Activated CD4-positive, alpha-beta T cell treated with anti-CD3 and anti-CD28 coated beads, Interleukin-2, amount 10 ng/mL, durations not matched to agents 7 days and 5 days (primary cell): ENCODE data around the gene LILRB2. TPM values are rescaled to one million over a fixed set of nuclear protein-coding genes. Genes with fewer than 3 reads are reported as not detected.
"Not testable (repeated sequence)": the region's sequence is repeated elsewhere in the genome, so short reads cannot be mapped to it uniquely, and the experiment has no call there.

Experiments
- CTCF ChIA-PET: fragments of 350-600 bp; sonication (Branson Sonifier 250); formaldehyde crosslinking; loops from one replicate; lab custom pipeline; 2021; ENCODE audit warnings: antibody characterized with exemption; lab: Charles Lee
- POLR2A ChIA-PET: fragments of 350-600 bp; sonication (Branson Sonifier 250); formaldehyde crosslinking; loops from one replicate; lab custom pipeline; 2021; ENCODE audit warnings: antibody characterized with exemption; lab: Charles Lee
- DNase-seq: peaks from one replicate; pipeline ENCODE4 v3.0.0-alpha.2; 2020
- H3K27ac Mint-ChIP-seq: one replicate; pipeline ENCODE4 v1.8.0; 2021; ENCODE audit warnings: mild to moderate bottlenecking, moderate library complexity, mixed read lengths
- H3K27me3 Mint-ChIP-seq: one replicate; pipeline ENCODE4 v1.8.0; 2021; ENCODE audit warnings: mixed read lengths
- H3K36me3 Mint-ChIP-seq: one replicate; pipeline ENCODE4 v1.8.0; 2021; ENCODE audit warnings: low read depth, mixed read lengths
- H3K4me1 Mint-ChIP-seq: one replicate; pipeline ENCODE4 v1.8.0; 2021; ENCODE audit warnings: mixed read lengths
- H3K4me3 Mint-ChIP-seq: one replicate; pipeline ENCODE4 v1.8.0; 2021; ENCODE audit warnings: mild to moderate bottlenecking, moderate library complexity, mixed read lengths
- H3K9me3 Mint-ChIP-seq: one replicate; pipeline ENCODE4 v1.8.0; 2021; ENCODE audit warnings: mixed read lengths
- total RNA-seq, 2 experiments: library from RNA; stranded (reverse); gene quantifications; one replicate each; pipeline ENCODE4 v1.2.3, GENCODE V29; 2021

LILRB2 gene
- total RNA-seq, 2 experiments from 2014 or later = not detected

DNA sequence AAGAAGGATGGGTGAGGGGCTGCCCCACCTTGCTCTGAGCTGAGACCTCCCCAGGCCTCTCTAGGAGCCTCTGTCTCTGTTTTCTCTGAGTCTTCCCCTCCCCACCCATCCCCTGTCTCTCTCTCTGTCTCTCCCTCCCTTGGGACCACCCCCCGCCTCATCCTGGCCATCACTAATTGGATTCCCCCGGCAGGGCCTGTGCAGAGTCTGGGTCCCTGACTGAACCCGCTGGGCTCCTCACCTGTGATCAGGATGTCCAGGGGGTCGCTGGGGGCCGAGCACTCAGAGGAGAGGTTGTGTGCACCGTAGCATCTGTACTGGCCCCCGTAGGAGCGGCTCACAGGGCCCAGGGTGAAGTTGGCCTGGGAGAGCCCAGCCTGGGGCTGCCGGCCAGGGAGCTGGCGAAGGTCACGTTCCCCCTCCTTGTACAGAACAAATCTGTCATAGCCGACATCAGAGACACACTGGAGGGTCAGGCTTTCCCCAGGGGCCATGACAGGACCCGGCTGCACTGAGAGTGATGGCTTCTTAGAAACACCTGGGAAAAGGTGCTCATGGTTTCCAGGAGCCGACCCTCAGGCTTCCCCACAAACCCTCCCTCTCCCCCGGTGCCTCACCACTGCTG, 2.2 kb downstream of the LILRB2 start:
- H3K4me3 Mint-ChIP-seq, DNase-seq, H3K9me3 Mint-ChIP-seq, H3K36me3 Mint-ChIP-seq, CTCF ChIA-PET, POLR2A ChIA-PET, H3K27ac Mint-ChIP-seq, H3K4me1 Mint-ChIP-seq: not testable (repeated sequence)
- H3K27me3 Mint-ChIP-seq = peaks cover 28% of the 10 kb centered on the region

DNA sequence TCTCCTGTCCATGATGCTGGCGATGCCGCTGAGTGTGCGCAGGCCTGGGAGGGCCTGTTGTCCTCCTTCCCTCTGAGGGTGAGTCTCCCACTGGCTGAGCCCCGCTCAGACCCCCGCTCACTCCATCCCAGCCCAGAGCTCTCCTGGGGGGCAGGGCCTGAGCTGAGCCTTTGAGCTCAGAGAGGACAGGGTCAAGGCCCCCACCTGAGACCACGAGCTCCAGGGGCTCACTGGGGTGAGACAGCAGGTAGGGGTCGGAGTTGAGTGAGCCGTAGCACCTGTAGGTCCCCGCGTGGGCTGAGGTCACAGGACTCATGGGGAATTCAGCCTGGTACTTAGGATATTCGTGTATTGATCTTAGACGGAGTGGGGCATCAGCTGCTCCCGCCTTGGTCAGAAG, 2.9 kb downstream of the LILRB2 start:
- CTCF ChIA-PET, H3K4me3 Mint-ChIP-seq, DNase-seq, H3K9me3 Mint-ChIP-seq, H3K36me3 Mint-ChIP-seq, H3K27ac Mint-ChIP-seq, POLR2A ChIA-PET, H3K4me1 Mint-ChIP-seq: not testable (repeated sequence)
- peaks cover 29% of the 10 kb centered on the region for H3K27me3 Mint-ChIP-seq

DNA sequence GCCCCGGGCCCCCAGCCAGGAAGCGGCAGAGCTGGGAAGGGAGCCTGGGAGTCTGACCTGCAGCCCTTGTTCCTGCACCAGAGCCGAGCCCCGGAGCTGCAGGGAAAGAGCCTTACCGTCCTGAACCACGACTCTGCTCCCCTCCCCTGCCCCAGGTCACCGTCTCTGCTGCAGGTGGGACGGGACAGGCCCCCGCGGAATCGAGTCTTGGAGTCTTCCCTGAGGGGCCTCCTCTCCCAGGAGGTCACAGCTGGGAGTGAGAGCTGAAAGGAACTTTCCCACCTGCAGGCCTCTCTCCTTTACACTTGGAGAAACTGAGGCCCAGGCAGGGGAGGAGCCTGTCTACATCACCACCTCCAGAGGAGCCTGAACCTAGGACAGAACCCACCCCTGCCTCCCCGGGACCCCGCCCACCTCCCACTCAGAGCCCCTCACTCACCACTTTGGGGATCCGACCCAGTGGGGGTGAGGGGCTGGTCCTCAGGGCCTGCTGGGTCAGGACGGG, 3.7 kb downstream of the LILRB2 start:
- H3K4me3 Mint-ChIP-seq, H3K36me3 Mint-ChIP-seq, CTCF ChIA-PET, H3K9me3 Mint-ChIP-seq, DNase-seq, H3K27ac Mint-ChIP-seq, POLR2A ChIA-PET, H3K4me1 Mint-ChIP-seq: not testable (repeated sequence)
- H3K27me3 Mint-ChIP-seq = peaks cover 26% of the 10 kb centered on the region

DNA sequence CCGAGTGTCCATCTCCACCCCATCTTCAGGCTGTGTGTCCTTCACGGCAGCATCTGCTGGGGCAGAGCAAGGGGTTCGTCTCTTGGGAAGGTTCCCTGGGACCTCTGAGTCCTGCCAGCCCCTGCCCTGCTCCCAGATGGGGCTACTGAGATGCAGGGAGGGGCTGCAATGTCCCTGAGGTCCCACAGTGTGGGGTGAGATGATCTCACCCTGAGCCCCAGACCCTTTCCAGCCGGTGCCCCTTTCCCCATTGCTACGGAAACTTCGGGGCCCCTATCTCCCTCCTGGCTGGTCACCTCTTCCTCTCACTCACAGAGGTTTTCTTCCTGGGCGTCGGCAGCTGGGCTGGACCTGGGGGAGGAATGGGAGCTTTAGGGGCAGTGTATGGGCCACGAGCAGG, 5.0 kb downstream of the LILRB2 start:
- H3K36me3 Mint-ChIP-seq = no peaks in the 10 kb centered on the region
- H3K9me3 Mint-ChIP-seq = no peaks in the 10 kb centered on the region
- H3K4me3 Mint-ChIP-seq = no peak overlapping the region
- no peak overlapping the region for H3K27ac Mint-ChIP-seq
- POLR2A ChIA-PET = no interaction called here
- DNase-seq = no peak
- no peaks in the 10 kb centered on the region for H3K4me1 Mint-ChIP-seq
- H3K27me3 Mint-ChIP-seq = peaks cover 20% of the 10 kb centered on the region
- CTCF ChIA-PET = no interaction called here

- peaks cover 12% of the 10 kb centered on the region for H3K27me3 Mint-ChIP-seq
- H3K36me3 Mint-ChIP-seq, CTCF ChIA-PET, H3K9me3 Mint-ChIP-seq, H3K4me3 Mint-ChIP-seq, DNase-seq, H3K27ac Mint-ChIP-seq, POLR2A ChIA-PET, H3K4me1 Mint-ChIP-seq: not testable (repeated sequence)
These were observed 6.4 kb downstream of the LILRB2 start for GRCh38 chr19:54274516-54274915.

- POLR2A ChIA-PET = no interaction called here
- H3K4me1 Mint-ChIP-seq = no peaks in the 10 kb centered on the region
- H3K36me3 Mint-ChIP-seq = no peaks in the 10 kb centered on the region
- DNase-seq = no peak
- no peak overlapping the region for H3K4me3 Mint-ChIP-seq
- no peaks in the 10 kb centered on the region for H3K9me3 Mint-ChIP-seq
- no peak overlapping the region for H3K27ac Mint-ChIP-seq
- CTCF ChIA-PET = no interaction called here
- peaks cover 12% of the 10 kb centered on the region for H3K27me3 Mint-ChIP-seq
These were observed 7.1 kb downstream of the LILRB2 start for GRCh38 chr19:54273821-54274220.

GRCh38 chr19:54272181-54272580, 8.7 kb downstream of the LILRB2 start:
- CTCF ChIA-PET, H3K4me3 Mint-ChIP-seq, POLR2A ChIA-PET, H3K4me1 Mint-ChIP-seq, DNase-seq, H3K9me3 Mint-ChIP-seq, H3K27ac Mint-ChIP-seq, H3K36me3 Mint-ChIP-seq: not testable (repeated sequence)
- peaks cover 22% of the 10 kb centered on the region for H3K27me3 Mint-ChIP-seq

GRCh38 chr19:54271587-54271986, 9.3 kb downstream of the LILRB2 start:
- CTCF ChIA-PET = interaction anchor here (0.6 kb wide), 1 partner anchor 238 kb away, joined by 3 read pairs; no protein-coding TSS in a partner anchor
- POLR2A ChIA-PET, H3K4me3 Mint-ChIP-seq, H3K9me3 Mint-ChIP-seq, H3K36me3 Mint-ChIP-seq, H3K4me1 Mint-ChIP-seq, H3K27ac Mint-ChIP-seq, DNase-seq: not testable (repeated sequence)
- H3K27me3 Mint-ChIP-seq = peaks cover 24% of the 10 kb centered on the region

DNA sequence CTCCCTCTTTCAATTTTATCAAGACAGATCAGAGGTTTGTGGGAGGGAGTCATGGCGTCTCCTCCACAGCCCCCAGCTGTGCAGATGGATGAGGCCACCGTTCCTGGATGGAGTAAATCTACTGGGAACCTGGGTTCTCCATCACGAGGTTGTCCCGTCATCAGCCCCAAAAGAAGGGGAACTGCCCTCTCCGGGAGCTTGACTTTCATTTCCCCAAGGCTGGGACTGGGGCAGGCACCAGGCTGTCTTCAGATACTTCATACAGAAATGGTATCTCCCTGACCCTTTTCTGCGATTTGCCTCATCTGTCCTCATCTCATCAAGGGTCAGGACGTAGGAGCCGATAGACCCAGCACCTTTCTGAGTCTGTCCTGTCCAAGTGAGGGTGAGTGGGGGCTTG, 9.8 kb downstream of the LILRB2 start:
- ChIA-PET CTCF (interaction anchor here (0.6 kb wide), 1 partner anchor 238 kb away, joined by 3 read pairs; no protein-coding TSS in a partner anchor), POLR2A (no interaction called here)
- DNase-seq = no peak
- H3K4me3 Mint-ChIP-seq = no peak overlapping the region
- no peaks in the 10 kb centered on the region for H3K4me1 Mint-ChIP-seq
- H3K27ac Mint-ChIP-seq = no peak overlapping the region
- no peaks in the 10 kb centered on the region for H3K36me3 Mint-ChIP-seq
- peaks cover 26% of the 10 kb centered on the region for H3K27me3 Mint-ChIP-seq
- no peaks in the 10 kb centered on the region for H3K9me3 Mint-ChIP-seq

DNA sequence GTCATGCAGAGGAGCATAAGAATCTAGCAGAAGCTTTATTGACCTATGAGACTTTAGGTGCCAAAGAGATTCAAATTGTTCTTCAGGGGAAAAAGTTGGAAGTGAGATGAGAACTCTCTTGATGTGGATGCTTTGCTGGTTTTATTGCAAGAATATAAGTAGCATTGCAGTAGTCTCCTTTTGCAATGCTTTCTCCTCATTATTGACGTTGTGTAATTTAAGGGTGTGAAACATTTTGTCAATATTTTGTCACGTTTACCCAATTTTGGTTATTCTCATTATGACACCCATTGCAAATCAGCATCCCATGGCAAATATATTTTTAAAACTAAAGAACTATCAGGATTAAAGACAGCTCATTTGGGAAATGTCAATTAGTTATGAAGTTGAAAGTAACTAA, 12.0 kb downstream of the LILRB2 start:
- Mint-ChIP-seq H3K4me1 (no peaks in the 10 kb centered on the region), H3K36me3 (no peaks in the 10 kb centered on the region), H3K4me3 (no peak overlapping the region), H3K9me3 (no peaks in the 10 kb centered on the region), H3K27ac (no peak overlapping the region), H3K27me3 (peaks cover 37% of the 10 kb centered on the region)
- CTCF ChIA-PET = no interaction called here
- POLR2A ChIA-PET = no interaction called here
- no peak for DNase-seq

GRCh38 chr19:54266133-54266532, 14.8 kb downstream of the LILRB2 start:
- CTCF ChIA-PET = interaction anchor here (0.6 to 2.1 kb wide), 4 partner anchors 21 to 104 kb away, joined by 3 to 7 read pairs (median 4); no protein-coding TSS in a partner anchor
- Mint-ChIP-seq H3K27ac (no peak overlapping the region), H3K4me1 (no peaks in the 10 kb centered on the region), H3K9me3 (no peaks in the 10 kb centered on the region), H3K4me3 (no peak overlapping the region), H3K27me3 (peaks cover 29% of the 10 kb centered on the region), H3K36me3 (no peaks in the 10 kb centered on the region)
- POLR2A ChIA-PET = no interaction called here
- peak; percentile 78 for DNase-seq

DNA sequence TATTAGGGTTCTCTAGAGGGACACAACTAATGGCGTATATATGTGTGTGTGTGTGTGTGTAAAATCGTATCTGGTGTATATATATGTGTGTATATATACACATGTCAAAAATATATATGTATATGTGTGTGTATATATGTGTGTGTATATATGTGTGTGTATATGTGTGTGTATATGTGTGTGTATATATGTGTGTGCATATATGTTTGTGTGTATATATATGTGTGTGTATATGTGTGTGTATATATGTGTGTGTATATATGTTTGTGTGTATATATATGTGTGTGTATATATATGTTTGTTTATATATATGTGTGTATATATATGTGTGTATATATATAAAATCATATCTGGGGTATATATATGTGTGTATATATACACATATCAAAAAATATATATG, 18.4 kb downstream of the LILRB2 start:
- Mint-ChIP-seq H3K36me3 (no peaks in the 10 kb centered on the region), H3K9me3 (no peaks in the 10 kb centered on the region), H3K4me3 (no peak overlapping the region), H3K27me3 (peaks cover 17% of the 10 kb centered on the region), H3K27ac (no peak overlapping the region), H3K4me1 (no peaks in the 10 kb centered on the region)
- ChIA-PET POLR2A (no interaction called here), CTCF (no interaction called here)
- no peak for DNase-seq

DNA sequence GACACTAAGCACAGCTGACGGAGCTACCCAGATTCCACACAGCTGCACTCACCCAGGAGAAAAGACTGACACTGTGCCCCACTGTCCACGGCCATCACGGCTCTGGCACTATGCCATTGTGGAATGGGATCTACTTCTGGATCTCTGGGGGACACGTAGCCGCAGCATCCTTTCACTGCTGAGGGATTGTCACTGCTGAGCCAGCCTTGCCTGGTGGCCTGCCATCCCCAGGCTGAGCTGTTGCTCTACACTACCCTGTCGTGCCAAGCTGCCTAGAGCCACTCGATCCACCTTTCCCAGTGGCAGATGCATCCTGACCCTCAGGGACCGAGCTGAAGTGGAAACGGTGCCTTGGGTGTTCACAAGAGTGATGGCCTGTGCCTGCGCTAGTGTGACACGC, 18.8 kb downstream of the LILRB2 start:
- Mint-ChIP-seq H3K36me3 (no peaks in the 10 kb centered on the region), H3K9me3 (no peaks in the 10 kb centered on the region), H3K27me3 (peaks cover 17% of the 10 kb centered on the region), H3K4me3 (no peak overlapping the region), H3K27ac (no peak overlapping the region), H3K4me1 (no peaks in the 10 kb centered on the region)
- DNase-seq = no peak
- CTCF ChIA-PET = no interaction called here
- POLR2A ChIA-PET = no interaction called here

DNA sequence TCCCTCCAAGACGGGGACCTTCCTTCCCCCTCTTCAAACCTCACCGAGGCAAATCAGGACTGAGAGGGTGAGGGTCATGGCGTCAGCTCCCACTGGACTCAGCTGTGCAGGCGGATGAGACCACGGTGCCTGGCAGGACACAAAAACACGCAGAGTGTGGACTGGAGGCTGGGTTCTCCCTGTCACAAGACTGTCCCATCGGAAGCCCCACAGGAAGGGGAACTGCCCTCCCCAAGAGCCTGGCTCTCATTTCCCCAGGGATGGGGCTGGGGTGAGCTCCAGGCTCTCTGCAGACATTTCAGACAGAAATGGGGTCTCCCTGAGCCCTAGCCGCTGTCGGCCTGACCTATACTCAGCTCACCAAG, 23.8 kb downstream of the LILRB2 start, which contains the start of gene LILRB5:
Gene LILRB5 (minus strand): TSS at position 158 of the 365 bp plus-strand sequence. CDS start 80 bp downstream, at position 78.
- H3K27me3 Mint-ChIP-seq = no peaks in the 10 kb centered on the region
- H3K9me3 Mint-ChIP-seq = no peaks in the 10 kb centered on the region
- H3K4me3 Mint-ChIP-seq = no peak within 1 kb of the TSS
- H3K36me3 Mint-ChIP-seq = no peaks in the 10 kb centered on the region
- no peaks in the 10 kb centered on the region for H3K4me1 Mint-ChIP-seq
- CTCF ChIA-PET = no interaction called here
- POLR2A ChIA-PET = interaction anchor here (0.6 kb wide), 1 partner anchor 167 kb away, joined by 3 read pairs; no protein-coding TSS in a partner anchor
- no peak within 1 kb of the TSS for H3K27ac Mint-ChIP-seq
- DNase-seq = no peak
